Measurements from ENCODE around the gene COBL. TPM values are rescaled to one million over a fixed set of nuclear protein-coding genes. Genes with fewer than 3 reads are reported as not detected.

COBL gene
- total and polyA plus RNA-seq, 12 donors, result 15.5 to 109 (median 87.8) TPM

- no peak for DNase-seq
- intact Hi-C loops (cut with DNase I), result no loop called here
- ATAC-seq, result no peak
- H3K4me3 ChIP-seq, result no peak overlapping the region
- no peaks in the 10 kb centered on the region for H3K4me1 ChIP-seq
- H3K27me3 ChIP-seq, result no peaks in the 10 kb centered on the region
- no peak for TF ChIP-seq CTCF (IDR thresholded peaks at IDR 0.05)
- no peak overlapping the region for H3K27ac ChIP-seq
- H3K9me3 ChIP-seq, result peaks cover 0 to 3% (median 0%) of the 10 kb centered on the region in 11 donors
- 95 to 96% methylated on average over 1 of the region's 1 CpG for WGBS, 2 donors
- H3K36me3 ChIP-seq, result no peaks in the 10 kb centered on the region
These were observed 327.6 kb downstream of the COBL start for GRCh38 chr7:50988988-50989387.

GRCh38 chr7:50988465-50988864 is 328.1 kb downstream of the COBL start:
- H3K4me1 ChIP-seq, result no peaks in the 10 kb centered on the region
- 88 to 91% methylated on average over 6 of the region's 6 CpGs for WGBS, 2 donors

GRCh38 chr7:50985096-50985495 is 331.5 kb downstream of the COBL start:
- ATAC-seq (no peak), DNase-seq (no peak)
- H3K4me1 ChIP-seq, result no peaks in the 10 kb centered on the region
- H3K9me3 ChIP-seq, result peaks cover 0 to under 1% (median 0%) of the 10 kb centered on the region in 11 donors
- 58% methylated on average over 4 of the region's 4 CpGs for WGBS, 2 donors
- H3K4me3 ChIP-seq, result no peak overlapping the region
- no peak for TF ChIP-seq CTCF (IDR thresholded peaks at IDR 0.05)
- no peaks in the 10 kb centered on the region for H3K36me3 ChIP-seq
- no peaks in the 10 kb centered on the region for H3K27me3 ChIP-seq
- H3K27ac ChIP-seq, result no peak overlapping the region
- intact Hi-C loops (cut with DNase I), result no loop called here

More at GRCh38 chr7:50988465-50988864, 328.1 kb downstream of the COBL start:
- ATAC-seq (no peak), DNase-seq (no peak)
- no peak overlapping the region for H3K4me3 ChIP-seq
- H3K27ac ChIP-seq, result no peak overlapping the region
- no peaks in the 10 kb centered on the region for H3K27me3 ChIP-seq
- H3K36me3 ChIP-seq, result no peaks in the 10 kb centered on the region
- H3K9me3 ChIP-seq, result peaks cover 0 to 3% (median 0%) of the 10 kb centered on the region in 11 donors
- TF ChIP-seq CTCF (IDR thresholded peaks at IDR 0.05), result no peak
- intact Hi-C loops (cut with DNase I), result no loop called here

- Histone ChIP-seq H3K9me3 (peaks cover 0 to 9% (median 0%) of the 10 kb centered on the region in 11 donors), H3K27me3 (no peaks in the 10 kb centered on the region), H3K27ac (no peak overlapping the region), H3K4me3 (no peak overlapping the region), H3K4me1 (no peaks in the 10 kb centered on the region), H3K36me3 (no peaks in the 10 kb centered on the region)
- no peak for TF ChIP-seq CTCF (IDR thresholded peaks at IDR 0.05)
- WGBS, 2 donors, result 19 to 41% methylated on average over 1 of the region's 1 CpG
- intact Hi-C loops (cut with DNase I), result no loop called here
- ATAC-seq, result no peak
- DNase-seq, result no peak
These were observed 332.8 kb downstream of the COBL start for GRCh38 chr7:50983850-50984249.

Measured in heart right ventricle (tissue), 16 donors.